Lower leg skin (tissue), 3 donors: ENCODE measurements around the gene PLEKHG4B.

Experiments
- CTCF ChIP-seq, 3 donors: fragments of 450-650 bp; IDR thresholded peaks; one replicate each; pipeline ENCODE4 v1.5.1; 2016; ENCODE audit warnings: antibody characterized with exemption in 3 of 3, mild to moderate bottlenecking in 3 of 3, moderate library complexity in 2 of 3
- POLR2A ChIP-seq, 2 donors: fragments of 450-650 bp; IDR thresholded peaks; one replicate each; pipeline ENCODE4 v1.6.1; 2016 to 2017; ENCODE audit warnings: antibody characterized with exemption in 2 of 2, mild to moderate bottlenecking in 1 of 2, moderate library complexity in 1 of 2

GRCh38 chr5:169728-170094 lies 77.7 kb downstream of the PLEKHG4B start:
- TF ChIP-seq CTCF (IDR thresholded peaks at IDR 0.05): no peak
- no peak for TF ChIP-seq POLR2A (IDR thresholded peaks at IDR 0.05)
